Mammary epithelial cell (primary cell): ENCODE data around the gene PLXNA2.

Experiments
- CTCF ChIP-seq, 2 donors: IDR thresholded peaks in 1 of 2; conservative IDR thresholded peaks in 1 of 2; 2 replicates each; pipeline ENCODE4 v1.5.1; 2011 to 2012; ENCODE audit warnings: inconsistent platforms in 2 of 2, low read length in 2 of 2, mild to moderate bottlenecking in 2 of 2, control low read depth in 1 of 2, low read depth in 1 of 2; ENCODE audit not compliant: insufficient read depth in 1 of 2; ENCODE audit errors: extremely low read depth in 1 of 2
- EZH2 ChIP-seq: IDR thresholded peaks from 2 replicates; pipeline ENCODE4 v1.6.1; 2012; ENCODE audit warnings: low read length, inconsistent platforms, borderline replicate concordance

DNA sequence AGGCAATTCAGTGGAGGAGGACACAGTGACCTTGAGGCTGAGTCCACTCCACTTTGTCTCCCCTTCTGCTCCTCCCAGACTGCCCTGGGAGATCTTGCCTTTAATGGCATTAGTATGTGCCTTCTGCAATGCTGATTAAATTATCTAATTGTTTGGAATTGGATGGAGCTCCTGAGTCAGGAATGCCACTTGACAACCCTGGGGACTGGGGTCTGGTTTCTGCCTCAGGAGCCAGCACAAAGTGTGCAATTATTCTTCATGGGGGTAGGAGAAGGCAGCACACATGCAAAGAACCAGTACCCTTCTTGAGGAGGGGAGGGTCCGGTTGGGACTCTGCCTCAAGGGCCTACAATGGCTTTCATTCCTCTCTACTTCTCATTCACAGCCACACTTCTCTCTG, 11.9 kb upstream of the PLXNA2 start:
- TF ChIP-seq CTCF (conservative IDR thresholded peaks at IDR 0.05 in 1 of 2, IDR thresholded peaks at IDR 0.05 in 1 of 2; ENCODE audit: extremely low read depth in 1 of 2, insufficient read depth in 1 of 2, low read depth in 1 of 2, low read length in 2 of 2): no peak
- TF ChIP-seq EZH2: no peak
